ENCODE measurements around the gene PHAF1. TPM values are rescaled to one million over a fixed set of nuclear protein-coding genes. Genes with fewer than 3 reads are reported as not detected.

PHAF1 gene
- total RNA-seq, 1 donor from 2014 or later: 10.4 TPM

DNA sequence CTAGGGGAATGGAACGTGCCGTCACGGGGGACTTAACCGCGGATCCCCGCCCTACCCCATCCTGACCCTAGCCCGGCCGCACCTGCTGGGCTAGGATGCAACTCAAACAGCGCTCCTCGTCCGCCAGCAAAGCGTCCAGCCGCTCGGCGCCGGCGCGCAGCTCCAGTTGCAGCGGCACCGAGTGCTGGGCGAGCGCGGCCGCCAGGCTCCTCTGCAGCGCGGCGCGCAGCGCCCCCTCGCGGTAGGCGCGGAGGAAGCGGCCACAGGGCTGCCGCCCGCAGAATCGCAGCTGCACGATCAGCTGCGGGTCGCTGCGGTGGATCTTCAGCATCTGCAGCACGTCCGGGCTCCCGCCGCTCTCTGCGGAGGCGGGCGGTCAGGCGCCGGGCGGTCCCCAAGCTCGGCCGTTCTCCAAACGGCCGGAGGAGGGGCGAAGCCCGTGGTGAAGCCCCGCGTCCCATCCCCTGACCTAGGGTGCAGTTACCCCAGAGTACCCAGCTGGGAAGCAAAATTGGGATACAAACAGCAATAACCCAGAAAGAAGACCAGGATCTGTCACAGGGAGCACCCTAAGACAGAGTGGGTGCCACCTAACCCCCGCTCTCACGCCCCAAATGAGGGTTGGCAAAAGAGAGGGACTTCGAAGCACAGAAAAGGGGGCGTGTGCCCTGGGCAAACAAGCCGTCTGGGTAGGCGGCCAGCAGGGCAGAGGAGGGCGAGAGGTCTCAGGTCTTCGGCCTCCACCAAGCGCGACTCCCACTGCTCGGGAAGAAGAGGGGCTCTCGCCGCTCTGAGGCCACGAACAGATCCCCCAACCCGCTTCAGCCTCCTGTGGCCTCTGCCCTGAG lies 45.8 kb downstream of the PHAF1 start:
- Histone ChIP-seq H3K27ac (replicated peaks) (no peak overlapping the region), H3K36me3 (no peaks in the 10 kb centered on the region), H3K4me3 (peak overlapping the region; percentile 51), H3K9me3 (replicated peaks) (no peaks in the 10 kb centered on the region), H3K27me3 (ENCODE audit: low read depth) (peaks cover 4% of the 10 kb centered on the region), H3K4me1 (peaks cover 46% of the 10 kb centered on the region)
- peak; percentile 97 for TF ChIP-seq CTCF (IDR thresholded peaks at IDR 0.05; ENCODE audit: borderline replicate concordance)
- intact Hi-C loops (cut with micrococcal nuclease): no loop called here
- DNase-seq: peak; percentile 72

DNA sequence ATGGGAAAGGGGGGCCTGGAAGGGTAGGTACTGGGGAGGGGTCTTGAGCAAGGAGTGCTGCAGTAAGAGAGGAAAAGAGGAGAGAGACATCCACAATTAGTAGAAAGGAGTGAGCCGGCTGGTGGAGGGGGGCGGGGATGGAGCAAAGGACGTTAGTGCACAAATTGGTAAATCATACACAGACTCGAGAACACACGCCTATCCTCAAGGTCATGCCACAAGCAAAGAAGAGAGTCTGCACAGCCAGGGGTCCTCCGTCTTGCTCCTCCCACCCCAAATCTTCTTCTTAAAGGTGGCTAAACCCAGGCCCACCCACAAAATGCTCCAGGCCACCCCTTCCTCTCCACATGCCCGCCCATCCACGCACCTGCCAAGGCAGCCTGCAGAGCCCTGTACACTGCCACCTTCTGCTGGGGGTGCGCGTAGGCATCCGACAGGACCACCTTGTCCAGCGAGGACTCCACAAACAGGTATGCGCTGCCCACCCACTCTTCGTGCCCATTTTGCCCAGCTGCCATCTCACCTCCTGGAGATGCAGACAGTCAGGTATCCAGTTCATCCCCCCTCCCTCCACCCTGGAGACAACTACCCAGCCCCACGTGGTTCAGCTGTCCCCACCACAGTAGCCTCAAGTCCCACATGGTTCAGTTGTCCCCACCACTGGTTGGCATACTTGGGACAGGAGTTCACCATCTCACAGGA lies 46.6 kb downstream of the PHAF1 start:
- TF ChIP-seq CTCF (IDR thresholded peaks at IDR 0.05; ENCODE audit: borderline replicate concordance): no peak
- Histone ChIP-seq H3K4me3 (no peak overlapping the region), H3K27me3 (ENCODE audit: low read depth) (no peaks in the 10 kb centered on the region), H3K4me1 (peaks cover 45% of the 10 kb centered on the region), H3K27ac (replicated peaks) (no peak overlapping the region), H3K36me3 (no peaks in the 10 kb centered on the region), H3K9me3 (replicated peaks) (no peaks in the 10 kb centered on the region)
- DNase-seq: no peak
- intact Hi-C loops (cut with micrococcal nuclease): no loop called here

DNA sequence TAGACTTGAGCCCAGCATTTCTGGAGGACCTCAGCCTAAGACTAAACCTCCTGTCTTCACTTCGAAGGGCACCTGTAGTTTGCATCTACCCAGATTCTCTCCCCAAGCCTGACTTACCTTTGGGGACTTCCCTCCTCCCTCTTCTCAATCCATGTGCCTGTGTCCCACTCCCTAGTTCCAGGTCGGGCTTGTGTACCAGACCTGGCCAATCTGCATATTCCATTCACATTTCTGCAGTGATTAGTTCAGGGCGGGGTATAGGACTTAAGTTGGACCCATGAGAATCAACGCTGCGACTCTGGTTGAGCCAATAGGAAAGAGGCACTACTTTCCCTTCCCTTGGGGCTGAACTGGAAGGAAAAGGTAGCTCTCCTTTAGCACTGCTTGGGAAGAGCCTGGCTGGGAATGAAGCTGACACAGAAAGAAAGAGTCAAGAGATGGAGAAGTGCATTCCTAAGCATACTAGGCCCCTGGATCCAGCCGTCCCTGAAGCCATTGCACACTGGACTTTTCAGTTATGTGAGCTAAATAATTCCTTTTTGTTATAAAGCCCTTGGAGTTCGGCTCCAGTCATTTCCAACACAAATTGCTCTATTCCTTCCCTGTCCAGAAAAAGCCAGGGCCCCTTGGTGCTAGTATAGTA lies 47.5 kb downstream of the PHAF1 start:
- no peak overlapping the region for H3K4me3 ChIP-seq
- peaks cover 4% of the 10 kb centered on the region for H3K27me3 ChIP-seq (ENCODE audit: low read depth)
- intact Hi-C loops (cut with micrococcal nuclease): no loop called here
- no peaks in the 10 kb centered on the region for H3K36me3 ChIP-seq
- no peak for TF ChIP-seq CTCF (IDR thresholded peaks at IDR 0.05; ENCODE audit: borderline replicate concordance)
- H3K4me1 ChIP-seq: peaks cover 51% of the 10 kb centered on the region
- no peak for DNase-seq
- H3K27ac ChIP-seq (replicated peaks): no peak overlapping the region
- no peaks in the 10 kb centered on the region for H3K9me3 ChIP-seq (replicated peaks)

GRCh38 chr16:67157892-67158635 lies 48.3 kb downstream of the PHAF1 start:
- intact Hi-C loops (cut with micrococcal nuclease): no loop called here
- DNase-seq: no peak
- TF ChIP-seq CTCF (IDR thresholded peaks at IDR 0.05; ENCODE audit: borderline replicate concordance): no peak
- Histone ChIP-seq H3K27me3 (ENCODE audit: low read depth) (peaks cover 13% of the 10 kb centered on the region), H3K27ac (replicated peaks) (no peak overlapping the region), H3K36me3 (no peaks in the 10 kb centered on the region), H3K9me3 (replicated peaks) (no peaks in the 10 kb centered on the region), H3K4me1 (peaks cover 60% of the 10 kb centered on the region), H3K4me3 (no peak overlapping the region)

Data from left ventricle myocardium inferior (tissue), 1 donor.